Activated CD4-positive, alpha-beta T cell treated with anti-CD3 and anti-CD28 coated beads, Interleukin-2, Interleukin-4, amounts not matched to agents 100 ng/mL and 50 ng/mL, durations not matched to agents 16 hours and 8 hours (primary cell): ENCODE measurements around the gene ASMTL.
"Not testable (repeated sequence)": the region's sequence is repeated elsewhere in the genome, so short reads cannot be mapped to it uniquely, and the experiment has no call there.

Experiments used
- DNase-seq: peaks from one replicate; pipeline ENCODE4 v3.0.0-alpha.2; 2020; ENCODE audit warnings: low spot score

Gene ASMTL

DNA sequence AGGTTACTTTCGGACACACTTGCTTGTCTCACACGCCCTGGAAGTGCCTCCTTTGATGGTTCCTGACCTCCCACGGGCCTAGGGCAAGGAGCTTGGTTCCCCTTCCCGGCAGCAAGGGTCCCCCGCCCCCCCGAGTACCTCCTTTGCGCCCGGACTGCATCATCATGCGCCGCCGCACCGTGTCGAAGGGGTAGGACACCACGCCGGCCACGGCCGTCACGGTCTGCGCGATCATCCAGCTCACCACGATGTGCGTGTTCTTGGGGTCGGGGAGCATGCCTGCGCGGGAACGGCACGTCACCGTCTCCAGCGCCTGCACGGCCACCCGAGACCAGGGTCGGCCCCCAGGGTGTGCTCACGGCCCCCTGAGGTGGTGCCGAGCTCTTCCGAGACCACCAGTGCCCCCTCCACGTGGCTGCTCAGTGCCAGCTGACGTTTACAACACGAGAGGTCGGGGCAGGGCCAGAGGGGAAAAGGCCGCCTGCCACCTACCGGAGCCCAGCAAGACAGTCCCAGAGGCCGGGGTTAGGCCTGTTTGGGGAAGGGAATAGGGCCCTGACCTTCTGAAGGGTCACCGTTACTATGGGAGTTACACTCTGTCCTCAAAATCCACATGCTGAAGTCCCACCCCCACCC is 65.5 kb downstream of the ASMTL start:
- no peak for DNase-seq

GRCh38 chrX:1386338-1387127 is 66.2 kb downstream of the ASMTL start:
- no peak for DNase-seq

GRCh38 chrX:1385253-1386223 is 67.2 kb downstream of the ASMTL start:
- DNase-seq, result no peak

DNA sequence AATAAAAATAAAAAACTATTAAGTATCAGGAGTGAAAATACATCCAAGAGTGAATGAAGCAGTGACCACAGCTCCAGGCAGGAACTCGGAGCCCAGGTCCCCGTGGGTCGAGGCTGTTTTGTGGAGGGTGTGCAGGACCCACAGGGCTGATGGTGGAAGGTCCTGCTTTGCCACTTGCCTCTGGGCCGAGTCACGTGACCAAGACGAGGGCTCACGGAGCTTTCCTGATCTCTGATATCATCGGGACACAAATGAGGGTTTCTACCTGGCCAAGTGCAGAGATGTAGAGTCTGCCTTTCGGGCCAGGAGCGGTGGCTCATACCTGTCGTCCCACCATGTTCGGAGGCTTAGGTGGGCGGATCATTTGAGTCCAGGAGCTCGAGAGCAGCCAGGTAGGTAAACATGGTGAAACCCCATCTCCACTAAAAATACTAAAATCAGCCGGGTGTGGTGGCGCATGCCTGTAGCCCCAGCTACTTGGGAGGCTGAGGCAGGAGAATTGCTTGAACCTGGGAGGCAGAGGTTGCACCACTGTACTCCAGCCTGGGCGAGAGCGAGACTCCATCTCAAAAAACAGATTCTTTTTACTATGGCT is 68.0 kb downstream of the ASMTL start:
- DNase-seq, result no peak

- DNase-seq, result no peak
Measured at GRCh38 chrX:1380672-1381233, 72.0 kb downstream of the ASMTL start.

DNA sequence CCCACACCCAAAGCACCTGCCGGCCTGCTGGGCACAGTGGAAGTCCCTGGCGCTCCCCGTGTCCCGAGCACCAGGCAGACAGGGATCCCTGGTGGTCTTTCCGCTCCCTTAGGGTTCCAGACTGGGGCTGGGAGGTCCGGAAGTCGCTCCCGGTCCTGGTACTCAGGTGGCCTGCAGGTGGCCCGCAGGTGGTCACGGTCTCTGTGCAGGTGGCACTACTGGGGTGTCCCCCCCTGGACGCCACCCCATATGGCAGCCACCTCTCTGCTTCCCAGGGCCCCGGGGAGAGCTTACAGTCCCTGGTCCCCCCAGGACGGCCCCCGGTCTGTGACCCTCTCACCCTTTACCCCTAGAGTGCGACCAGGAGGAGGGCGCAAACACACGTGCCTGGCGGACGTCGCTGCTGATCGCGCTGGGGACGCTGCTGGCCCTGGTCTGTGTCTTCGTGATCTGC is 74.4 kb downstream of the ASMTL start:
- DNase-seq, result no peak

DNA sequence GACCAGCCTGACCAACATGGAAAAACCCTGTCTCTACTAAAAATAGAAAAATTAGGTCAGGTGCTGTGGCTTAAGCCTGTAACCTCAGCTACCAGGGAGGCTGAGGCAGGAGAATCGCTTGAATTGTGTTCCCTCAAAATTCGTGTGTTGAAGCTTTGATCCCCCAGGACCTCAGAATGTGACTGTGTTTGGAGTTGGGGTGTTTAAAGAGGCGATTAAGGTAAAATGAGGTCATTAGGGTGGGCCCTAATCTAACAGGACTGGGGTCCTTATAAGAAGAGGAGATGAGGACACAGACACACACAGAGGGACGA is 84.4 kb downstream of the ASMTL start:
- DNase-seq, result no peak

DNA sequence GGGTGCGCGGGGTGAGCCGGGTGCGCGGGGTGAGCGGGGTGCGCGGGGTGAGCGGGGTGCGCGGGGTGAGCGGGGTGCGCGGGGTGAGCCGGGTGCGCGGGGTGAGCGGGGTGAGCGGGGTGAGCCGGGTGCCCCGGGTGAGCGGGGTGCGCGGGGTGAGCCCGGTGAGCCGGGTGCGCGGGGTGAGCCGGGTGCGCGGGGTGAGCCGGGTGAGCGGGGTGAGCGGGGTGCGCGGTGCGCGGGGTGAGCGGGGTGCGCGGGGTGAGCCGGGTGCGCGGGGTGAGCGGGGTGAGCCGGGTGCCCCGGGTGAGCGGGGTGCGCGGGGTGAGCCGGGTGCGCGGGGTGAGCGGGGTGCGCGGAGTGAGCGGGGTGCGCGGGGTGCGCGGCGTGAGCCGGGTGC is 86.3 kb downstream of the ASMTL start:
- DNase-seq, result not testable (repeated sequence)

GRCh38 chrX:1361910-1362309 is 90.8 kb downstream of the ASMTL start:
- no peak for DNase-seq

DNA sequence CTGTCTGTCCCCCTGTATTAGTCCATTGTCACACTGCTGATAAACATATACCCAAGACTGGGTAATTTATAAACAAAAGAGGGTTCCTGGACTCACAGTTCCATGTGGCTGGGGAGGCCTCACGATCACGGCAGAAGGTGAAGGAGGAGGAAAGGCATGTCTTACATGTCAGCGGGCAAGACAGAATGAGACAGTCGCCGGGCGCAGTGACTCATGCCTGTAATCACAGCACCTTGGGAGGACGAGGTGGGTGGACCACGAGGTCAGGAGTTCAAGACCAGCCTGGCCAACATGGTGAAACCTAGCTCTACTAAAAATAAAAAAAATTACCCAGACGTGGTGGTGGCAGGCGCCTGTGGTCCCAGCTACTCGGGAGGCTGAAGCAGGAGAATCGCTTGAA is 91.4 kb downstream of the ASMTL start:
- no peak for DNase-seq

DNA sequence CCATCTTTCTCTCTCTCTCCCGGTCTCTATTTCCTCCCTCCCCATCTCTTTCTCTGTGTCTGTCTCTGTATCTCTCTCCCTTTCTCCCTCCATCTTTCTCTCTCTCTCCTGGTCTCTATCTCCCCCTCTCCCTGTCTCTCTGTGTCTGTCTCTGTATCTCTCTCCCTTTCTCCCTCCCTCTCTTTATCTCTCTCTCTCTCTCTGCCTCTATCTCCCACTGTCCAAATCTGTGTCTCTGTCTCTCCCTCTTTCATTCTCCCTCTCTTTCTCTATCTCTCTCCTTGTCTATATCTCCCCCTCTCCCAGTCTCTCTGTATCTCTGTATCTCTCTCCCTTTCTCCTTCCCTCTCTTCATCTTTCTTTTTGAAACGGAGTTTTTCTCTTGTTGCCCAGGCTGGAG is 92.5 kb downstream of the ASMTL start:
- no peak for DNase-seq

GRCh38 chrX:1359477-1359873 is 93.2 kb downstream of the ASMTL start:
- no peak for DNase-seq

- DNase-seq, result no peak
Measured at GRCh38 chrX:1358793-1359476, 93.8 kb downstream of the ASMTL start.

DNA sequence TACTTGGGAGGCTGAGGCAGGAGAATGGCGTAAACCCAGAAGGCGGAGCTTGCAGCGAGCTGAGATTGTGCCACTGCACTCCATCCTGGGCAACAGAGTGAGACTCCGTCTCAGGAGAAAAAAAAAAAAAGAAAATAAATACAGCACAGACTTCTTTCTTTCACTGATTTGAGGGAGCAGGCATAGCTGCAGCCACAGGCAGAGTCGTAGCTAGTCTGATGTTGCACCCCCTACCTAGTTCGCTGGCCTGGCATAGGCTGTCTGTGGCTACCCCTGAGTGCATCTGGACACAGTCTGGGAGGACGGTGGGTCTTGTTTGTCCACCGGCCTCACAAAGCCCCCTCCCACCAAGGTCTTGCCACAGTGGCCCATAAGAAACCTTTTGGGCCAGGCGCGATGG is 94.7 kb downstream of the ASMTL start:
- no peak for DNase-seq

DNA sequence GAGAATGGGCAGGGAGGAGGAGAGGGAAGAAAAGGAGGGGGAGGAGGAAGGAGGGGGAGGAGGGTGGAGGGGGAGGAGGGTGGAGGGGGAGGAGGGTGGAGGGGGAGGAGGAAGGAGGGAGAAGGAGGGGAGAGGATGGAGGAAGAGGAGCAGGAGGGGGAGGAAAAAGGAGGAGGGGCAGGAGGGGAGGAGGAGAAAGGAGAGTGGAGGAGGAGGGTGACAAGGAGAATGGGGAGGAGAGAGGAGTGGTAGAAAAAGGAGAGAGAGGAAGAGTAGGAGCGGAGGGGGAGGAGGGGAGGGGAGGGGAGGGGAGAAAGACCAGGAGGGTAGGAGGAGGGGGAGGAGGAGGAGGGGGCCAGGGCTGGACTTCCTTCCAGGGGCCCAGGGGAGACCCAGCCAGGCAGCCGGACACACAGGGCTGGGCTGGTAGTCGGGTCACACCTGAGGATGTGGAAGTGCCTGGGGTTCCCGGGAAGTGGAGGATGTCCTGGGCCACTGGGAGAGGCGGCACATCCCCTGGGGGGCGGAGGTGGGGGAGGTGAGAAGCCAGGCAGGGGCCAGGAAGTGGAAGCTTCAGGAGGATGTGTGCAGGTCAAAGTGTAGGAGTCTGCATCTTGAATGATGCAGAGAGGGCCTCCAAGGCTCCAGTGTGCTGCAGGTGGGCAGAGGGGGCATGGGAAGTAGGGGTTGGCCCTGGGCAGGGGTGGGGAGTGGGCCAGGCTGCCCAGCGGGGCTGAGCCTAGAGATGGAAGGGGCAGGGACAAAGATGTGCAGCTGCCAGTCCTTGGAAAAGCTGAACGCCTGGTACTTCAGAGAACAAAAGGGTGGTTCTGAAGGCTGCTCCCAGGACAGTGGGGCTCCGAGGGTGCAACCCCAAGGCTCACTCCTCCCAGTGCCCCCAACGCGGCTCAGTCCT is 97.3 kb downstream of the ASMTL start:
- no peak for DNase-seq

DNA sequence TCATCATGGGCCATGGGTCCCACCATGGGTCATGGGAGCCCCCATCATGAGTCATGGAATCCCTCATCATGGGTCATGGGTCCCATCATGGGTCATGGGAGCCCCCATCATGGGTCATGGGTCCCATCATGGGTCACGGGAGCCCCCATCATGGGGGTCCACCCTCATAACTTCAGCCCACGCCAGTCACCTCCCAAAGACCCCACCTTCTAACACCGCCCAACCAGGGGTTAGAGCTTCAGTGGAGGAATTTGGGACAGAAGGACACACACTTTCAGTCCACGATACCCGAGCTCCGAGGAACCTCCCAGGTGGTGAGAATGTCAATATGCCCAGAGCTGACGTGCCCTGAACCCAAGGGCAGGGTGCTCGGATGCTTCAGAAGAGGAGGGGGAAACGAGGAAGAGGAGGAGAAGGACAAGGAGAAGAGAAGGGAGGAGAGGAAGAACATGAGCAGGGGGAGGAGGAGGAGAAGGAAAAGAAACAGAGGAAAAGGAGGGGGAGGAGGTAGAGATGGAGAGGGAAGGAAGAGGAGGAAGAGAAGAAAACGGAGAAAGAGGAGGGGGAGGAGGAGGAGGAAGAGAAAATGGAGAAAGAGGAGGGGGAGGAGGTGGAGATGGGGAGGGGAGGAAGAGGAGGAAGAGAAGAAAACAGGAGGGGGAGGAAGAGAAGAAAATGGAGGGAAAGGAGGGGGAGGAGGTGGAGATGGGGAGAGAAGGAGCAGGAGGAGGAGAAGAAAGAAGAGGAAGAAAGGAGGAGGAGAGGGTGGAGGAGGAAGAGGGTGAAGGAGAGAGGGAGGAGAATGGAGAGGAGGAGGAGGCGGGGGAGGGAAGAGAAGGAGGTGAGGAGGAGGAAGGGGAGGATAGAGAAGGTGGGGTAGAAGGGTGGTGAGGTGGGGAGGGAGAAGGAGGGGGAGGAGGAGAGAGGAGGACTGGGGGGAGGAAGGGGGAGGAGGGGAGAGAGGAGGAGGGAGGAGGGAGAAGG is 98.4 kb downstream of the ASMTL start:
- DNase-seq, result no peak
